Stimulated activated CD8-positive, alpha-beta memory T cell treated with anti-CD3 and anti-CD28 coated beads, Interleukin-4, amount 100 ng/mL, for 1 hour (primary cell): Measurements from ENCODE around the gene MT1E.
"Not testable (repeated sequence)": the region's sequence is repeated elsewhere in the genome, so short reads cannot be mapped to it uniquely, and the experiment has no call there.

ENCODE experiments used
- DNase-seq, 2 donors: peaks; one replicate each; pipeline ENCODE4 v3.0.0-alpha.2; 2020; ENCODE audit warnings: low read depth in 2 of 2, low spot score in 1 of 2

MT1E gene

GRCh38 chr16:56643080-56643778, 17.6 kb downstream of the MT1E start:
- DNase-seq: peak; percentile 42

- DNase-seq: no peak
Measured at GRCh38 chr16:56643833-56644232, 18.3 kb downstream of the MT1E start.

DNA sequence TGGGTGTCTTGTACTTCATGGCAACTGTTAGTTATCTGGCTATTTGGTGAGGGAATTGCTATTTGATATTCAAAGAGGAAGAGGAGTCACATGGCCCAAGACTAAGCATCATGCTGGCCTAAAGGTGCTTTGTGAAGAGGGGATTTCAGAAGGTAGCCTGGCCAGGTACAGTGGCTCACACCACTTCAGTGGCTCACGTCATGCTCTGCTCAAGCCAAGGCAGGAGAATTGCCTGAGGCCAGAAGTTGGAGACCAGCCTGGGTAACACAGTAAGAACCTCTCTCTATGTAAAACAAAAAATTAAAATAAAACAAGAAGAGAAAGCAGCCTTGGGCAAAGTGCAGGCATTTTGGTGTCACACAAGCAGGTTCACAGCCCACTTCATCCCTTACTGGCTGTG, 19.7 kb downstream of the MT1E start:
- no peak for DNase-seq

- DNase-seq: no peak
Measured at GRCh38 chr16:56645838-56646237, 20.3 kb downstream of the MT1E start.

- DNase-seq: no peak
Measured at GRCh38 chr16:56647641-56648431, 22.3 kb downstream of the MT1E start.

GRCh38 chr16:56649271-56649670, 23.7 kb downstream of the MT1E start:
- DNase-seq: no peak

- no peak for DNase-seq
Measured at GRCh38 chr16:56649820-56650219, 24.2 kb downstream of the MT1E start.

- no peak for DNase-seq
Measured at GRCh38 chr16:56651586-56651985, 26.0 kb downstream of the MT1E start, which contains the start of gene MT1B. Gene MT1B, plus strand, starts transcription at chr16:56651886. Its CDS starts 68 bp downstream, at chr16:56651954.

DNA sequence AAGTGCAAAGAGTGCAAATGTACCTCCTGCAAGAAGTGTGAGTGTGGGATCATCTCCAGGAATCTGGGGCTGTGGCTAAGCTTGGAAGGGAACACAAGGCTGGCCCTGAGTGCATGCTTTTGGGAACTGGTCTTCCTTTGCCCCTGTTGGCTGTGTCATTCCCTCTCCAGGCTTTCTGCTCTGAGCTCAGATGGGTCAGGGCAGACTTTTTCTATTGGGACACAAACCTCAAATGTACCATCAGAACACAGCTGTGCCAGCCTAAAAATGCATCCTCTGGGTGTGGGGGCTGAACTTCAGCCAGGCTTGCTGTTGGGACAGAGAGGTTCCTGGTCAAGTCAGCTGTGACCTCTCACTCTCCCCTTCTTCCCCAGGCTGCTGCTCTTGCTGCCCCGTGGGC, 27.0 kb downstream of the MT1E start:
- DNase-seq: no peak

GRCh38 chr16:56653218-56653617, 27.6 kb downstream of the MT1E start:
- DNase-seq: no peak

GRCh38 chr16:56657555-56658326, 32.2 kb downstream of the MT1E start, which contains the start of gene MT1F:
Gene MT1F, plus strand, starts transcription at chr16:56657959. Its CDS starts 100 bp downstream, at chr16:56658059.
- DNase-seq: peak; percentile 27 to 53

DNA sequence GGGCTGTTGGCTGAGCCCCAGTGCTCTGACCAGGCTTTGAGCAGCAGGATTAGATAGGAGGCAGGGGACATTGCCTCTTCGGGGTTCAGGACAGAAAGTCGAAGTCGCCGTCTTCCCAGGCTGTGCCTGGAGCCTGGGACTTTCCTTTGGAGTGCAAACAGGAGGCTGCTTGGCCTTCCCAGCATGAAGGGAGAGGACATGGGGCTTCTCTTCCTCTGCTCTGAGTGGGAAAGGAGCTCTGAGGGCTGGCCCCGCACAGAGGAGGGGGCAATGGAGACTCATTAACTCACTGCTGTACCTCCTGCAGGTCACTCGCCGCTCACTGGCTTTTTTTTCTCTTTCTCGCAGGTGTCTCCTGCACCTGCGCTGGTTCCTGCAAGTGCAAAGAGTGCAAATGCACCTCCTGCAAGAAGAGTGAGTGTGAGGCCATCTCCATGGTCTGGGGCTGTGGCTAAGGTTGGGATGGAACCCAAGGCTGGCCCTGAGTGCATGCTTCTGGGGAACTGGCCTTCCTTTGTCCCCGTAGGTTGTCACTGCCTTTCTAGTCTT, 32.8 kb downstream of the MT1E start:
- no peak for DNase-seq

GRCh38 chr16:56662357-56663354, 37.1 kb downstream of the MT1E start:
- no peak for DNase-seq

- DNase-seq: no peak
Measured at GRCh38 chr16:56664506-56664905, 38.9 kb downstream of the MT1E start.

- not testable (repeated sequence) for DNase-seq
Measured at GRCh38 chr16:56665286-56666261, 40.0 kb downstream of the MT1E start.

DNA sequence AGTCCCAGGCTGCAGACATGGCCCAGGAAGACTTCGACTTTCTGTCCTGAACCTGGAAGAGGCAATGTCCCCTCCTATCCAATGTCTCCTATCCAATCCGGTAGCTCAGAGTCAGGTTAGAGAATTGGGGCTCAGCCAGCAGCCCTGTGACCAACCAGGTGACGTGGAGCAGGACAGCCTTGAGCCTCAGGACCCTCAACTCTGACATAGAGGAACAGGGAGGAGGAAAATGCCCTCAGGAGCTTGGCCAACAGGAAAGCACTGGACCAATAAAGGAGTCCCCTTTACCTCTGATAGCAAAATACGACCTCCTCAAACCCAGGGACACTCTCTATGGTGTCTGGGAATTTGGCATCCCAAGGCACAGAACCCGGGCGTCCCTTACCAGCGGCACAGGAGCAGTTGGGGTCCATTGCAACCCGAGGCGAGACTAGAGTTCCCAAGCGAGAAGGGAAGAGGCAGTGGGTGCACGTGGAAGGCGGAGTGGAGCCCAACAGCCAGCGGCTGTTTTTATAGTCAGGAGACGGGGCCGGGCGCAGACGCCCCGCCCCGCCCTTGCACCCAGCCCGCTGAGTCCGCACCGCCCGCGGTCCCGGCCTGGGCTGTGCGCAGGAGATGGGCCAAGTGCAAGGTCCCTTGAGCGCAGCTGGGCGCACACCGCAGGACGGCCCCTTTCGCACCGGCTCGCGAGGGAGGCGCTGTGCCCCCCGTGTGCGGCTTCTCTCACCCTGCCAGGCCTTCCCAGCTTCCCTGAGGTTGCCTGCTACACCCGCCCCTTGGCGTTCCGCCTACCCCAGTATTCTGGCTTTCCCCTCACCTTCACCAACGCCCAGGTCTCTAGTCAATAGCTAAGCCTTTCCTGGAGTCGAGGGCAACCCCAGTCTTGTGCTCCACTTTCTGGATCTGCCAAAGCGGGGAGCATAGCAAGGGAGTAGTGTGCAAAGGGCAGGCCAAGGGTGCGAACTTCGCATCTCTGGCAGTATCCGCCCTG, 42.3 kb downstream of the MT1E start, which contains the start of gene MT1G:
Gene MT1G, minus strand, starts transcription at position 485 of the 991 bp plus-strand sequence. Its CDS starts 72 bp downstream, at position 413.
- no peak for DNase-seq

GRCh38 chr16:56669005-56669839, 43.6 kb downstream of the MT1E start, which contains the start of gene MT1H:
Gene MT1H, plus strand, starts transcription at chr16:56669814. Its CDS starts 71 bp downstream, at chr16:56669885.
- DNase-seq: no peak
